HepG2 (cell line): Measurements from ENCODE around the gene LAMB4. TPM values are rescaled to one million over a fixed set of nuclear protein-coding genes. Genes with fewer than 3 reads are reported as not detected.
A peak's percentile ranks its signal among the peaks of the same experiment; 100 is the strongest.

Source experiments
- ETV6 ChIP-seq: sonication (generic); formaldehyde crosslinking; conservative IDR thresholded peaks from 2 replicates; pipeline ENCODE4 v1.4.0; 2020; ENCODE audit warnings: missing genetic modification reagents
- PHF20 ChIP-seq: sonication (generic); formaldehyde crosslinking; IDR thresholded peaks from 2 replicates; pipeline ENCODE4 v1.5.0; 2020; ENCODE audit warnings: mild to moderate bottlenecking, missing genetic modification reagents
- PHF8 ChIP-seq: sonication (generic); formaldehyde crosslinking; IDR thresholded peaks from 2 replicates; pipeline ENCODE4 v1.5.0; 2020; ENCODE audit warnings: missing genetic modification reagents
- ZKSCAN8 ChIP-seq: IDR thresholded peaks from 2 replicates; pipeline ENCODE4 v1.6.1; 2016; ENCODE audit warnings: borderline replicate concordance, missing genetic modification reagents, missing compliant biosample characterization
- ZNF292 ChIP-seq: sonication (generic); formaldehyde crosslinking; IDR thresholded peaks from 2 replicates; pipeline ENCODE4 v1.8.1; 2022; ENCODE audit warnings: mild to moderate bottlenecking, low read depth, missing genetic modification reagents, borderline replicate concordance
- ZNF543 ChIP-seq: sonication (generic); formaldehyde crosslinking; IDR thresholded peaks from 2 replicates; pipeline ENCODE4 v1.4.0; 2020; ENCODE audit warnings: mild to moderate bottlenecking, missing genetic modification reagents
- ZNF546 ChIP-seq: sonication (generic); formaldehyde crosslinking; conservative IDR thresholded peaks from 2 replicates; pipeline ENCODE4 v1.8.1; 2023; ENCODE audit warnings: mild to moderate bottlenecking, missing genetic modification reagents
- ZNF552 ChIP-seq: sonication (generic); formaldehyde crosslinking; IDR thresholded peaks from 2 replicates; pipeline ENCODE4 v1.9.0; 2022; ENCODE audit warnings: missing genetic modification reagents, mild to moderate bottlenecking, borderline replicate concordance
- ZNF557 ChIP-seq: sonication (generic); formaldehyde crosslinking; IDR thresholded peaks from 2 replicates; pipeline ENCODE4 v1.4.0; 2020; ENCODE audit warnings: missing genetic modification reagents
- ZNF670 ChIP-seq: sonication (generic); formaldehyde crosslinking; IDR thresholded peaks from 2 replicates; pipeline ENCODE4 v1.8.0; 2022; ENCODE audit warnings: mild to moderate bottlenecking, missing genetic modification reagents, borderline replicate concordance
- ZSCAN30 ChIP-seq: sonication (generic); formaldehyde crosslinking; IDR thresholded peaks from 2 replicates; pipeline ENCODE4 v1.5.0; 2020; ENCODE audit warnings: mild to moderate bottlenecking, missing genetic modification reagents
- ZSCAN5A ChIP-seq: sonication (generic); formaldehyde crosslinking; IDR thresholded peaks from 2 replicates; pipeline ENCODE4 v1.8.0; 2022; ENCODE audit warnings: mild to moderate bottlenecking, missing genetic modification reagents, borderline replicate concordance
- polyA plus RNA-seq, 8 experiments: library from polyadenylated mRNA; depleted of rRNA in 3 of 8; stranded (reverse) in 7 of 8; unstranded in 1 of 8; fragments of >200 nt; fragmentation: Illumina TruSeq in 4 of 8; extraction: Trizol in 4 of 8; gene quantifications; 2 replicates each; pipeline versions ENCODE4 v1.2.1 to v1.2.3, GENCODE V29; 2011 to 2016; ENCODE audit warnings: low read depth in 4 of 8, missing spikeins in 1 of 8, mixed read lengths in 1 of 8; ENCODE audit not compliant: insufficient read depth in 1 of 8
- total RNA-seq, 5 experiments: library from RNA; depleted of rRNA; stranded (reverse); fragments of >200 nt; fragmentation: Illumina TruSeq; extraction: Trizol; gene quantifications; 2 replicates each; pipeline ENCODE4 v1.2.3, GENCODE V29; 2016; ENCODE audit warnings: low read depth in 1 of 5
- TF ChIP-seq, protein P1 (sequence below): sonication (generic); formaldehyde crosslinking; IDR thresholded peaks from 2 replicates; pipeline ENCODE4 v1.8.0; 2022; ENCODE audit warnings: low read depth, missing genetic modification reagents
- TF ChIP-seq, protein P2 (sequence below): sonication (generic); formaldehyde crosslinking; IDR thresholded peaks from 2 replicates; pipeline ENCODE4 v1.5.1; 2020; ENCODE audit warnings: mild to moderate bottlenecking, missing genetic modification reagents, borderline replicate concordance
- TF ChIP-seq, protein P3 (sequence below): sonication (generic); formaldehyde crosslinking; IDR thresholded peaks from 2 replicates; pipeline ENCODE4 v1.4.0; 2020; ENCODE audit warnings: missing genetic modification reagents
- TF ChIP-seq, protein P4 (sequence below): sonication (generic); formaldehyde crosslinking; IDR thresholded peaks from 2 replicates; pipeline ENCODE4 v1.4.0; 2020; ENCODE audit warnings: low read depth, mild to moderate bottlenecking, missing genetic modification reagents

Gene LAMB4
- total and polyA plus RNA-seq, 2 of the 13 experiments (the other 11 are each of a cell fraction or from before 2014, with no cell fraction given) = 0.05 TPM; not detected in 1

- TF ChIP-seq, protein P1, sequence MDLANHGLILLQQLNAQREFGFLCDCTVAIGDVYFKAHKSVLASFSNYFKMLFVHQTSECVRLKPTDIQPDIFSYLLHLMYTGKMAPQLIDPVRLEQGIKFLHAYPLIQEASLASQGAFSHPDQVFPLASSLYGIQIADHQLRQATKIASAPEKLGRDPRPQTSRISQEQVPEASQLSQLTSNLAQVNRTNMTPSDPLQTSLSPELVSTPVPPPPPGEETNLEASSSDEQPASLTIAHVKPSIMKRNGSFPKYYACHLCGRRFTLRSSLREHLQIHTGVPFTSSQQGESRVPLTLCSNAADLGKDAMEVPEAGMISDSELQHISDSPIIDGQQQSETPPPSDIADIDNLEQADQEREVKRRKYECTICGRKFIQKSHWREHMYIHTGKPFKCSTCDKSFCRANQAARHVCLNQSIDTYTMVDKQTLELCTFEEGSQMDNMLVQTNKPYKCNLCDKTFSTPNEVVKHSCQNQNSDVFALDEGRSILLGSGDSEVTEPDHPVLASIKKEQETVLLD (CRISPR knock-in tag) = peak; percentile 62
- no peak for TF ChIP-seq ZSCAN30 (CRISPR knock-in tag)
- TF ChIP-seq ZKSCAN8 (CRISPR knock-in tag) = no peak
- peak; percentile 64; the same call in 1 of the 2 replicates for TF ChIP-seq PHF8 (CRISPR knock-in tag)
- TF ChIP-seq ZSCAN5A = 0 out of 2 replicates have a peak, but pooled peaks have one; percentile 48
- no peak for TF ChIP-seq ZNF670 (CRISPR knock-in tag)
- TF ChIP-seq, protein P2, sequence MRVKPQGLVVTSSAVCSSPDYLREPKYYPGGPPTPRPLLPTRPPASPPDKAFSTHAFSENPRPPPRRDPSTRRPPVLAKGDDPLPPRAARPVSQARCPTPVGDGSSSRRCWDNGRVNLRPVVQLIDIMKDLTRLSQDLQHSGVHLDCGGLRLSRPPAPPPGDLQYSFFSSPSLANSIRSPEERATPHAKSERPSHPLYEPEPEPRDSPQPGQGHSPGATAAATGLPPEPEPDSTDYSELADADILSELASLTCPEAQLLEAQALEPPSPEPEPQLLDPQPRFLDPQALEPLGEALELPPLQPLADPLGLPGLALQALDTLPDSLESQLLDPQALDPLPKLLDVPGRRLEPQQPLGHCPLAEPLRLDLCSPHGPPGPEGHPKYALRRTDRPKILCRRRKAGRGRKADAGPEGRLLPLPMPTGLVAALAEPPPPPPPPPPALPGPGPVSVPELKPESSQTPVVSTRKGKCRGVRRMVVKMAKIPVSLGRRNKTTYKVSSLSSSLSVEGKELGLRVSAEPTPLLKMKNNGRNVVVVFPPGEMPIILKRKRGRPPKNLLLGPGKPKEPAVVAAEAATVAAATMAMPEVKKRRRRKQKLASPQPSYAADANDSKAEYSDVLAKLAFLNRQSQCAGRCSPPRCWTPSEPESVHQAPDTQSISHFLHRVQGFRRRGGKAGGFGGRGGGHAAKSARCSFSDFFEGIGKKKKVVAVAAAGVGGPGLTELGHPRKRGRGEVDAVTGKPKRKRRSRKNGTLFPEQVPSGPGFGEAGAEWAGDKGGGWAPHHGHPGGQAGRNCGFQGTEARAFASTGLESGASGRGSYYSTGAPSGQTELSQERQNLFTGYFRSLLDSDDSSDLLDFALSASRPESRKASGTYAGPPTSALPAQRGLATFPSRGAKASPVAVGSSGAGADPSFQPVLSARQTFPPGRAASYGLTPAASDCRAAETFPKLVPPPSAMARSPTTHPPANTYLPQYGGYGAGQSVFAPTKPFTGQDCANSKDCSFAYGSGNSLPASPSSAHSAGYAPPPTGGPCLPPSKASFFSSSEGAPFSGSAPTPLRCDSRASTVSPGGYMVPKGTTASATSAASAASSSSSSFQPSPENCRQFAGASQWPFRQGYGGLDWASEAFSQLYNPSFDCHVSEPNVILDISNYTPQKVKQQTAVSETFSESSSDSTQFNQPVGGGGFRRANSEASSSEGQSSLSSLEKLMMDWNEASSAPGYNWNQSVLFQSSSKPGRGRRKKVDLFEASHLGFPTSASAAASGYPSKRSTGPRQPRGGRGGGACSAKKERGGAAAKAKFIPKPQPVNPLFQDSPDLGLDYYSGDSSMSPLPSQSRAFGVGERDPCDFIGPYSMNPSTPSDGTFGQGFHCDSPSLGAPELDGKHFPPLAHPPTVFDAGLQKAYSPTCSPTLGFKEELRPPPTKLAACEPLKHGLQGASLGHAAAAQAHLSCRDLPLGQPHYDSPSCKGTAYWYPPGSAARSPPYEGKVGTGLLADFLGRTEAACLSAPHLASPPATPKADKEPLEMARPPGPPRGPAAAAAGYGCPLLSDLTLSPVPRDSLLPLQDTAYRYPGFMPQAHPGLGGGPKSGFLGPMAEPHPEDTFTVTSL (CRISPR knock-in tag) = 0 out of 2 replicates have a peak, but pooled peaks have one; percentile 25
- TF ChIP-seq ZNF543 = no peak
- 0 out of 2 replicates have a peak, but pooled peaks have one; percentile 4 for TF ChIP-seq ZNF557 (CRISPR knock-in tag)
- TF ChIP-seq ZNF552 (CRISPR knock-in tag) = no peak
- 0 out of 2 replicates have a peak, but pooled peaks have one; percentile 21 for TF ChIP-seq PHF20 (CRISPR knock-in tag)
- TF ChIP-seq, protein P3, sequence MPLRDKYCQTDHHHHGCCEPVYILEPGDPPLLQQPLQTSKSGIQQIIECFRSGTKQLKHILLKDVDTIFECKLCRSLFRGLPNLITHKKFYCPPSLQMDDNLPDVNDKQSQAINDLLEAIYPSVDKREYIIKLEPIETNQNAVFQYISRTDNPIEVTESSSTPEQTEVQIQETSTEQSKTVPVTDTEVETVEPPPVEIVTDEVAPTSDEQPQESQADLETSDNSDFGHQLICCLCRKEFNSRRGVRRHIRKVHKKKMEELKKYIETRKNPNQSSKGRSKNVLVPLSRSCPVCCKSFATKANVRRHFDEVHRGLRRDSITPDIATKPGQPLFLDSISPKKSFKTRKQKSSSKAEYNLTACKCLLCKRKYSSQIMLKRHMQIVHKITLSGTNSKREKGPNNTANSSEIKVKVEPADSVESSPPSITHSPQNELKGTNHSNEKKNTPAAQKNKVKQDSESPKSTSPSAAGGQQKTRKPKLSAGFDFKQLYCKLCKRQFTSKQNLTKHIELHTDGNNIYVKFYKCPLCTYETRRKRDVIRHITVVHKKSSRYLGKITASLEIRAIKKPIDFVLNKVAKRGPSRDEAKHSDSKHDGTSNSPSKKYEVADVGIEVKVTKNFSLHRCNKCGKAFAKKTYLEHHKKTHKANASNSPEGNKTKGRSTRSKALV = peak; percentile 70; the same call in 1 of the 2 replicates
- no peak for TF ChIP-seq ETV6
- no peak for TF ChIP-seq ZNF292 (CRISPR knock-in tag)
- TF ChIP-seq, protein P4, sequence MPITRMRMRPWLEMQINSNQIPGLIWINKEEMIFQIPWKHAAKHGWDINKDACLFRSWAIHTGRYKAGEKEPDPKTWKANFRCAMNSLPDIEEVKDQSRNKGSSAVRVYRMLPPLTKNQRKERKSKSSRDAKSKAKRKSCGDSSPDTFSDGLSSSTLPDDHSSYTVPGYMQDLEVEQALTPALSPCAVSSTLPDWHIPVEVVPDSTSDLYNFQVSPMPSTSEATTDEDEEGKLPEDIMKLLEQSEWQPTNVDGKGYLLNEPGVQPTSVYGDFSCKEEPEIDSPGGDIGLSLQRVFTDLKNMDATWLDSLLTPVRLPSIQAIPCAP (CRISPR knock-in tag) = no peak
- 0 out of 2 replicates have a peak, but pooled peaks have one; percentile 21 for TF ChIP-seq ZNF546
These were observed 127.2 kb downstream of the LAMB4 start, which contains the start of gene LAMB1 (continued) for GRCh38 chr7:108002726-108003598.
